ENCODE data around the gene COP1.

The COP1 gene

DNA sequence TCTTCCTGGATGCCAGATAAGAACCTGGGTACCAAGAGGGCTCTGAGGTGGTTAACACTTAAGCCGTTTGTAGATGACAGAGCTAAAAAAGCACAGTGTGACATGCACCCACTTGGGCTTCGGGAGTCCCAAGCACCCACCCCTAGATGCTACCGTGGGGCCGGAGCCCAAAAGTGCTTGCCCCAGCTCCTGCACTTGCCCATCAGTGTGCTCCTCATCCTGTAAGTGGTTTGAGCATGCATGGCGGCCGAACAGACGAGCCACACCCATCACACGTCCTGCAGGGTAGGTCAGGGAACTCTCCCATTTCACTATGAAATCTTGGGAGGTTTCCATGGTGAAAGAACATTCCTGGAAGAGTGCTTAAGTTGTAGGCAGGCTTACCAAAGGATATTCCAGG lies 304.8 kb downstream of the COP1 start:
- DNase-seq (ENCODE audit: low spot score), result no peak
- TF ChIP-seq, protein P1, sequence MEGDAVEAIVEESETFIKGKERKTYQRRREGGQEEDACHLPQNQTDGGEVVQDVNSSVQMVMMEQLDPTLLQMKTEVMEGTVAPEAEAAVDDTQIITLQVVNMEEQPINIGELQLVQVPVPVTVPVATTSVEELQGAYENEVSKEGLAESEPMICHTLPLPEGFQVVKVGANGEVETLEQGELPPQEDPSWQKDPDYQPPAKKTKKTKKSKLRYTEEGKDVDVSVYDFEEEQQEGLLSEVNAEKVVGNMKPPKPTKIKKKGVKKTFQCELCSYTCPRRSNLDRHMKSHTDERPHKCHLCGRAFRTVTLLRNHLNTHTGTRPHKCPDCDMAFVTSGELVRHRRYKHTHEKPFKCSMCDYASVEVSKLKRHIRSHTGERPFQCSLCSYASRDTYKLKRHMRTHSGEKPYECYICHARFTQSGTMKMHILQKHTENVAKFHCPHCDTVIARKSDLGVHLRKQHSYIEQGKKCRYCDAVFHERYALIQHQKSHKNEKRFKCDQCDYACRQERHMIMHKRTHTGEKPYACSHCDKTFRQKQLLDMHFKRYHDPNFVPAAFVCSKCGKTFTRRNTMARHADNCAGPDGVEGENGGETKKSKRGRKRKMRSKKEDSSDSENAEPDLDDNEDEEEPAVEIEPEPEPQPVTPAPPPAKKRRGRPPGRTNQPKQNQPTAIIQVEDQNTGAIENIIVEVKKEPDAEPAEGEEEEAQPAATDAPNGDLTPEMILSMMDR (IDR thresholded peaks at IDR 0.05; ENCODE audit: extremely low read depth, missing control alignments), result no peak

- DNase-seq (ENCODE audit: low spot score), result no peak
- TF ChIP-seq, protein P1 (IDR thresholded peaks at IDR 0.05; ENCODE audit: extremely low read depth, missing control alignments), result no peak
Measured at GRCh38 chr1:175901076-175901836, 305.8 kb downstream of the COP1 start.

GRCh38 chr1:175900171-175900570 lies 306.9 kb downstream of the COP1 start:
- no peak for DNase-seq (ENCODE audit: low spot score)
- TF ChIP-seq, protein P1 (IDR thresholded peaks at IDR 0.05; ENCODE audit: extremely low read depth, missing control alignments), result no peak

DNA sequence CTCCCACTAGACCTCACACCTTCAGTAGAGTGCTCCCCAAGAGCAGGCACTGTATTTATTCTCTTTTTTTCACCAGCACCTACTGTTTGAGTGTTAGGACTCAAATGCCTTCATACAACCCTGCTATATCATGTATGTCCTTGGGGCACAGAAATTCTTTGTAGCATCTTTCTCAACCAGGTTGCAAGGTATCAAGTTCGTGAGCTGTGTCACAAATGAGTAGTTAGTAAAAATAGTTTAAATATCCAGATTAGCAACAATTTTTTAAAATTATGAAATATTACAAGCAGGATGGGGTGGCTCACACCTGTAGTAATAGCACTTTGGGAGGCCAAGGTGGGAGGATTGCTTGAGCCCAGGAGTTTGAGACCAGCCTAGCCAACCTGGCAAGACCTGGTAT lies 311.1 kb downstream of the COP1 start:
- no peak for DNase-seq (ENCODE audit: low spot score)
- TF ChIP-seq, protein P1 (IDR thresholded peaks at IDR 0.05; ENCODE audit: extremely low read depth, missing control alignments), result no peak

Measured in GM20000 (cell line).